Colonic mucosa (tissue), 4 donors: ENCODE results near the gene MAP3K15. TPM values are rescaled to one million over a fixed set of nuclear protein-coding genes. Genes with fewer than 3 reads are reported as not detected.
"Not testable (repeated sequence)": the region's sequence is repeated elsewhere in the genome, so short reads cannot be mapped to it uniquely, and the experiment has no call there.

Experiments
- DNase-seq: peaks from one replicate; pipeline ENCODE4 v3.0.0-alpha.2; 2020
- H3K27ac ChIP-seq: fragments of 200-600 bp; one replicate; pipeline ENCODE4 v1.8.0; 2021
- H3K27me3 ChIP-seq: fragments of 200-600 bp; one replicate; pipeline ENCODE4 v1.8.0; 2021
- H3K36me3 ChIP-seq: fragments of 200-600 bp; one replicate; pipeline ENCODE4 v1.8.0; 2021
- H3K4me1 ChIP-seq: fragments of 200-600 bp; one replicate; pipeline ENCODE4 v1.8.0; 2021; ENCODE audit warnings: mild to moderate bottlenecking
- H3K4me3 ChIP-seq: fragments of 200-600 bp; one replicate; pipeline ENCODE4 v1.8.0; 2021
- H3K9ac ChIP-seq, 2 donors: one replicate each; pipeline ENCODE4 v1.7.0; 2013; ENCODE audit warnings: control low read depth in 2 of 2, low read depth in 2 of 2, low read length in 2 of 2
- H3K9me3 ChIP-seq: fragments of 200-600 bp; one replicate; pipeline ENCODE4 v1.8.0; 2021
- intact Hi-C: fragments of 100-400 bp; cut with DNase I; formaldehyde crosslinking; loops from one replicate; pipeline ENCODE4 v1.14.1; 2022
- total RNA-seq, 2 donors: library from RNA; stranded (reverse); fragmentation: NEBNext Ultra II Directional in 1 of 2; extraction: Animal tissue kit (Norgen Biotek cat#: 25700) in 1 of 2; gene quantifications; one replicate each; pipeline ENCODE4 v1.2.1, GENCODE V29; 2021
- TF ChIP-seq, protein P1 (sequence below): fragments of 200-600 bp; IDR thresholded peaks from one replicate; pipeline ENCODE4 v1.8.0; 2022; ENCODE audit warnings: antibody characterized with exemption, mild to moderate bottlenecking
- donor health status: healthy.
- donor health status: DM: no; HTN: no; CAD: no.
- donor health status: DM: no; HTN: no; CAD: no.

The MAP3K15 gene
- total RNA-seq, 2 donors from 2014 or later, result 0.25 TPM; not detected in 1

DNA sequence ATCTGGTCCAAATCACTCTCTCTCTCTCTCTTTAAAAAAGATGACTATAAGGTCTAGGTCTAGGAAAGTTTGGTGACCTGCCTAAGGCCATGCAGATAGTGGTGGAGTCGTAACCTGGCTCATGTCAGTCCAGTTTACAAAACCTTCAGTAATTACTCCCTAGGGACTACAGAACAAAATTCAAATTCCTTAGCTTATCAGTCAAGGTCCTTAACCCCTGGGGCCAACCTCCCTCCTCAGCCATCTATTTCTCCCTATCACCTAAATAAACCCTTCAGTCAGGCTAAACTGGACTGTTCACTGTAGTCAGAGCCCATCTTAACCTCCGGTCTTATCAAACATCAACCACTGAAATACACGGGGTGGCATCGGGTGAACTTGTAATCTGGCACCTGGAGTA lies 68.9 kb downstream of the MAP3K15 start:
- H3K4me3 ChIP-seq, result no peak overlapping the region
- H3K4me1 ChIP-seq, result no peaks in the 10 kb centered on the region
- no peaks in the 10 kb centered on the region for H3K9me3 ChIP-seq
- intact Hi-C loops, result no loop called here
- H3K27me3 ChIP-seq, result peaks cover 2% of the 10 kb centered on the region
- H3K36me3 ChIP-seq, result no peaks in the 10 kb centered on the region
- DNase-seq, result no peak
- H3K9ac ChIP-seq, result no peak overlapping the region
- TF ChIP-seq, protein P1, sequence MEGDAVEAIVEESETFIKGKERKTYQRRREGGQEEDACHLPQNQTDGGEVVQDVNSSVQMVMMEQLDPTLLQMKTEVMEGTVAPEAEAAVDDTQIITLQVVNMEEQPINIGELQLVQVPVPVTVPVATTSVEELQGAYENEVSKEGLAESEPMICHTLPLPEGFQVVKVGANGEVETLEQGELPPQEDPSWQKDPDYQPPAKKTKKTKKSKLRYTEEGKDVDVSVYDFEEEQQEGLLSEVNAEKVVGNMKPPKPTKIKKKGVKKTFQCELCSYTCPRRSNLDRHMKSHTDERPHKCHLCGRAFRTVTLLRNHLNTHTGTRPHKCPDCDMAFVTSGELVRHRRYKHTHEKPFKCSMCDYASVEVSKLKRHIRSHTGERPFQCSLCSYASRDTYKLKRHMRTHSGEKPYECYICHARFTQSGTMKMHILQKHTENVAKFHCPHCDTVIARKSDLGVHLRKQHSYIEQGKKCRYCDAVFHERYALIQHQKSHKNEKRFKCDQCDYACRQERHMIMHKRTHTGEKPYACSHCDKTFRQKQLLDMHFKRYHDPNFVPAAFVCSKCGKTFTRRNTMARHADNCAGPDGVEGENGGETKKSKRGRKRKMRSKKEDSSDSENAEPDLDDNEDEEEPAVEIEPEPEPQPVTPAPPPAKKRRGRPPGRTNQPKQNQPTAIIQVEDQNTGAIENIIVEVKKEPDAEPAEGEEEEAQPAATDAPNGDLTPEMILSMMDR, result no peak
- H3K27ac ChIP-seq, result no peak overlapping the region

DNA sequence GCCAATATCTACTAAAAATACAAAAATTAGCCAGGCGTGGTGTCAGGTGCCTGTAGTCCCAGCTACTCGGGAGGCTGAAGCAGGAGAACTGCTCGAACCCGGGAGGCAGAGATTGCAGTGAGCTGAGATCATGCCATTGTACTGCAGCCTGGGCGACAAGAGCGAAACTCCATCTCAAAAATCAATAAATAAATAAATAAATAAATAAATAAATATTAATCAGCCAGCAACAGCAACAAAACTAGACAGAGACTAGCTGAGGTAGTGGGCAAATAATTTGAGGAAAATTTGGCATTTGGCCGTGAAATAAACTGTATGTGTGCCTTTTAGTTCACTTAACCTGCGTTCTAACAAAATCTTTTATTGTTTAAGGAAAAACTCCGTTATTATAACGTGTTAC lies 69.5 kb downstream of the MAP3K15 start:
- H3K27me3 ChIP-seq, DNase-seq, H3K36me3 ChIP-seq, H3K27ac ChIP-seq, H3K9me3 ChIP-seq, H3K4me3 ChIP-seq, H3K4me1 ChIP-seq, H3K9ac ChIP-seq, intact Hi-C loops: not testable (repeated sequence)

DNA sequence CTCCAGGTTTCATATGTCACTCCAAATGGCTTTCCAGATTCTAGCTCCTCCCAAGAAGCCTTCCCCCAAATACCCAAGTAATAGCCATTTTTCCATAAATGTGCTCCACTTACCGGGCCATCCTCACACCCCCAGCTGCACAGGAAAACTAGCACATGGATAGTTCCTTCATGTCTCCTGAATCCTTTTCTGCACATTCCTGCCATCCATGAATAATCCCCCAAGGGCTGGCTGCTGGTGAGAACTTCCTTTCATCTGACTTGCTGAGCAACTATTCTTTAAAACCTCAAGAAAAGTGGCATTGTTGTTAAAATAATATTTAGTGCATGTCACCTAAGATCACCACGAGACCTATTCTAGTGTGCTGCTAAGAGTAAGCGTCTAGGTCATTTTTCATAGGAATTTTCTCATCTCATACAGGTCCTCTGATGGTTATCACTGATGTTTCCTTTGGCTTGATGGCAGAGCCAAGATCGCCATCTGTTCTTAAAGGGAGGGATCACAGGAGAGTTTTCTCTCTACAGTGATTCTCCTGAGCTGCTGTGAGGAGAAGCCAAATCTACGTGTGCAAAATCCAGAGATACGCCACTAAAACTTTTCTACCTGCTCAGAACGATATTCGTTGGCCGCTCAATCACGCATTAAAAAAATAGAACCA lies 71.3 kb downstream of the MAP3K15 start:
- Histone ChIP-seq H3K4me1 (no peaks in the 10 kb centered on the region), H3K9me3 (no peaks in the 10 kb centered on the region), H3K4me3 (no peak overlapping the region), H3K27me3 (no peaks in the 10 kb centered on the region), H3K27ac (no peak overlapping the region), H3K36me3 (no peaks in the 10 kb centered on the region), H3K9ac (no peak overlapping the region)
- intact Hi-C loops, result no loop called here
- DNase-seq, result no peak
- TF ChIP-seq, protein P1, result no peak

DNA sequence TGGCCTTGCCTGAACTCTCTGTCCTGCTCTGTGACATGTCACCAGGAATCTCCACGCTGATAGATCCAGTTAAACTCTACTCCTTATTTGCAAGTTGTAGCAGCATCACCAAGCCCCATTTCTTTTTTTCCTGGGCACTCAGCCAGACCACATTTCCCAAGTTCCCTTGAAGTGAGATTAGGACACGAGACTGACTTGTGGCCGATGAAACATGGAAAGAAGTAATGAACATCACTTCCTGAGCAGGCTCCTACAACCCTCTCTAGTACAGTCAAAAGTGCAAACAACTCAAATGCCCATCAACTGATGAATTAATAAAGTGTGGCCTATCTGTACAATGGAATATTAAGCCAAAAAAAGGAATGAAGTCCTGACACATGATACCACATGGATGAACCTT lies 74.6 kb downstream of the MAP3K15 start:
- Histone ChIP-seq H3K27me3 (no peaks in the 10 kb centered on the region), H3K9me3 (no peaks in the 10 kb centered on the region), H3K4me3 (no peak overlapping the region), H3K4me1 (no peaks in the 10 kb centered on the region), H3K9ac (no peak overlapping the region), H3K36me3 (no peaks in the 10 kb centered on the region), H3K27ac (no peak overlapping the region)
- intact Hi-C loops, result no loop called here
- DNase-seq, result no peak
- TF ChIP-seq, protein P1, result no peak

DNA sequence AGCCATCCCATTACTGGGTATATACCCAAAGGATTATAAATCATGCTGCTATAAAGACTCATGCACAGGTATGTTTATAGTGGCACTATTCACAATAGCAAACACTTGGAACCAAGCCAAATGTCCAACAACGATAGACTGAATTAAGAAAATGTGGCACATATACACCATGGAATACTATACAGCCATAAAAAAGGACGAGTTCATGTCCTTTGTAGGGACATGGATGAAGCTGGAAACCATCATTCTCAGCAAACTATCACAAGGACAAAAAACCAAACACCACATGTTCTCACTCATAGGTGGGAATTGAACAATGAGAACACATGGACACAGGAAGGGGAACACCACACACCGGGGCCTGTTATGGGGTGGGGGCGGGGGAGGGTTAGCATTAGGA lies 92.6 kb downstream of the MAP3K15 start:
- H3K4me1 ChIP-seq, H3K9me3 ChIP-seq, DNase-seq, H3K9ac ChIP-seq, H3K27me3 ChIP-seq, intact Hi-C loops, H3K4me3 ChIP-seq, H3K27ac ChIP-seq, H3K36me3 ChIP-seq: not testable (repeated sequence)

DNA sequence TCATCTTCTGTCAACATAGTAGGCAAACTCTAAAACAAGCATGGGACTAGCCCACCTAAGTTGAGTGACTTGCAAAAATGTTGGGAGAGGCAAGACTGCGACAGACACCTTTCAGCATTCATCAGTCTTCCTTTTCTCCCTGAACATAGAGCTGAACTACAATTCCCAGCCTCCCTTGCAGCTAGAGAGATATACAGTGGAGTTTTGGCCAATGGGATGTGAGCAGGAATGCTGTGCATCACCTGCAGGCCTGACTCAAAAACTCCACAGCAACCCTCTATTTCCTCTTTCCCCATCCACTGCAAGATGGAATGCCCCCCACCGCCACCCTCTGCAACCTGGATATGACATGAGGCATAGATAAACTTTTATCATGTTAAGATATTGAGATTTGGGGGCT lies 105.0 kb downstream of the MAP3K15 start:
- Histone ChIP-seq H3K27ac (no peak overlapping the region), H3K4me3 (no peak overlapping the region), H3K36me3 (no peaks in the 10 kb centered on the region), H3K4me1 (no peaks in the 10 kb centered on the region), H3K9me3 (no peaks in the 10 kb centered on the region), H3K27me3 (no peaks in the 10 kb centered on the region), H3K9ac (no peak overlapping the region)
- no peak for DNase-seq
- intact Hi-C loops, result no loop called here
- TF ChIP-seq, protein P1, result no peak
